ENCODE results near the gene IGLL5. TPM values are rescaled to one million over a fixed set of nuclear protein-coding genes. Genes with fewer than 3 reads are reported as not detected.

Gene IGLL5
- total RNA-seq, 1 donor from 2014 or later = not detected

DNA sequence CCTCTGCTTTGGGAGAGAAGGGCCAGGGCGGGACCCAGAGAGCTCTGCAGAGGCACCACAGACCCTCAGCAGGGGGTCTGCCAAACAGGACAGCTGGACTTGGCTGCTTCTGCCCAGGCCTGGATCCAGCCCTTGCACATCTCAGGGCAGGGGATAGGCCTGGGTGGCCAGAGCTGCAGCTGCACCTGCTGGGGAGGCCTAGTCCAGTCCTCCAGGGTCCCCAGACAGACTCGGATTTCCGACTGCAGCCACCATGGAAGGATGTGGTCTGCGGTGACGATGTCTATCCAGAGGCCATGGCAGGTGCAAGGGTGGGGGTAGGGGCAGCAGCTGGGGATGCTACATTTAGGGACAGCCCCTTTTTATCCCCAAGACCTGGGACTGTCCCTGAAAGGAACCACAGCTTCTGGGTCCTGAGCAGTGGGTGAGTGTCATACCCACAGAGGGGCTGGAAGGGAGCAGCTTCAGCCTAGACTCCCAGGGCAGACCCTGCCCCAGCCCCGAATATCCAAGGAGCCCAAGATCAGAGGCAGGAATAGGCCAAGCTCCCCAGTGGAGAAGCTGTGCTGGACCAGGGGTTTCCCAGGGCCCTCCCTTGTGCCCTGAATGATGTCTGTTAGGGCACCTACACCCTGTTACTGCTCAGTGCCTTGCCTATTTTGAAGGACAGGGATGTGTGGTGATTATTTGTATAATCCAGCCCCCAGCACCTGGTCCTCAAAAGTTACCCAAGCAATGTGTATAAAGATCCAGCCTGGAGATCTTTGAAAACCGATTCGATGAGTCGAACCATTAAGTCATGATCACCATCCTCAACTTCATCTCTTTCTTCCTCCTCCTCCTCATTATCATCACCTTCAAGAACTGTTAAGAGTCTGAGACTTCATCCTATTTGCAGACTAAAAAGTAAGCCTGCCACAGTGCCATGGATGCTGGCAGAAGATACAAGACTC is 2.5 kb upstream of the IGLL5 start:
- Mint-ChIP-seq H3K4me1 (ENCODE audit: unreplicated experiment) (no peaks in the 10 kb centered on the region), H3K27me3 (ENCODE audit: unreplicated experiment) (no peaks in the 10 kb centered on the region), H3K9me3 (ENCODE audit: unreplicated experiment) (no peaks in the 10 kb centered on the region), H3K27ac (ENCODE audit: unreplicated experiment) (no peak overlapping the region), H3K36me3 (ENCODE audit: low read depth, unreplicated experiment) (no peaks in the 10 kb centered on the region), H3K4me3 (ENCODE audit: unreplicated experiment) (no peak overlapping the region)
- DNase-seq (ENCODE audit: low spot score) = no peak
- TF ChIP-seq, protein P1, sequence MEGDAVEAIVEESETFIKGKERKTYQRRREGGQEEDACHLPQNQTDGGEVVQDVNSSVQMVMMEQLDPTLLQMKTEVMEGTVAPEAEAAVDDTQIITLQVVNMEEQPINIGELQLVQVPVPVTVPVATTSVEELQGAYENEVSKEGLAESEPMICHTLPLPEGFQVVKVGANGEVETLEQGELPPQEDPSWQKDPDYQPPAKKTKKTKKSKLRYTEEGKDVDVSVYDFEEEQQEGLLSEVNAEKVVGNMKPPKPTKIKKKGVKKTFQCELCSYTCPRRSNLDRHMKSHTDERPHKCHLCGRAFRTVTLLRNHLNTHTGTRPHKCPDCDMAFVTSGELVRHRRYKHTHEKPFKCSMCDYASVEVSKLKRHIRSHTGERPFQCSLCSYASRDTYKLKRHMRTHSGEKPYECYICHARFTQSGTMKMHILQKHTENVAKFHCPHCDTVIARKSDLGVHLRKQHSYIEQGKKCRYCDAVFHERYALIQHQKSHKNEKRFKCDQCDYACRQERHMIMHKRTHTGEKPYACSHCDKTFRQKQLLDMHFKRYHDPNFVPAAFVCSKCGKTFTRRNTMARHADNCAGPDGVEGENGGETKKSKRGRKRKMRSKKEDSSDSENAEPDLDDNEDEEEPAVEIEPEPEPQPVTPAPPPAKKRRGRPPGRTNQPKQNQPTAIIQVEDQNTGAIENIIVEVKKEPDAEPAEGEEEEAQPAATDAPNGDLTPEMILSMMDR (IDR thresholded peaks at IDR 0.05; ENCODE audit: unreplicated experiment) = no peak

DNA sequence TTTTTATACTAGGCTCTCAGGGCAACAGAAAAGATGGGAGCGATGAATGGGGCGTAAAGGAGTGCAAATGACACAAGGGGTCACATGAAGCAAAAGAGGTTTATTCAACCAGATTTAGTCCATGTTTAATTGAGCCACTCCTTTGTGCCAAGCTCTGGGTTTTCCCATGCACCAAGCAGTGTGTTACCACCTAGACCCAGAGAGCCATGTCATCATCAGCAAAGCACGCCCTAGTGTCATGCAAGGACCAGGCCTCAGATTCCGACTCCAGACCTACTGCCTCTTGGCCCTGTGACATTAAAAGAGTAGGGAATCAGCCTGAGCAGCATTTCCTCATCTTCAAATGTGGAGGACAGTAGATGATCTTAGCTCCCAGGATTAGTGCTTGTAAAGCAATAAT is 1.1 kb upstream of the IGLL5 start:
- TF ChIP-seq, protein P1 (IDR thresholded peaks at IDR 0.05; ENCODE audit: unreplicated experiment) = no peak
- Mint-ChIP-seq H3K27ac (ENCODE audit: unreplicated experiment) (no peak overlapping the region), H3K4me3 (ENCODE audit: unreplicated experiment) (no peak overlapping the region), H3K36me3 (ENCODE audit: low read depth, unreplicated experiment) (no peaks in the 10 kb centered on the region), H3K4me1 (ENCODE audit: unreplicated experiment) (no peaks in the 10 kb centered on the region), H3K9me3 (ENCODE audit: unreplicated experiment) (no peaks in the 10 kb centered on the region), H3K27me3 (ENCODE audit: unreplicated experiment) (no peaks in the 10 kb centered on the region)
- no peak for DNase-seq (ENCODE audit: low spot score)

DNA sequence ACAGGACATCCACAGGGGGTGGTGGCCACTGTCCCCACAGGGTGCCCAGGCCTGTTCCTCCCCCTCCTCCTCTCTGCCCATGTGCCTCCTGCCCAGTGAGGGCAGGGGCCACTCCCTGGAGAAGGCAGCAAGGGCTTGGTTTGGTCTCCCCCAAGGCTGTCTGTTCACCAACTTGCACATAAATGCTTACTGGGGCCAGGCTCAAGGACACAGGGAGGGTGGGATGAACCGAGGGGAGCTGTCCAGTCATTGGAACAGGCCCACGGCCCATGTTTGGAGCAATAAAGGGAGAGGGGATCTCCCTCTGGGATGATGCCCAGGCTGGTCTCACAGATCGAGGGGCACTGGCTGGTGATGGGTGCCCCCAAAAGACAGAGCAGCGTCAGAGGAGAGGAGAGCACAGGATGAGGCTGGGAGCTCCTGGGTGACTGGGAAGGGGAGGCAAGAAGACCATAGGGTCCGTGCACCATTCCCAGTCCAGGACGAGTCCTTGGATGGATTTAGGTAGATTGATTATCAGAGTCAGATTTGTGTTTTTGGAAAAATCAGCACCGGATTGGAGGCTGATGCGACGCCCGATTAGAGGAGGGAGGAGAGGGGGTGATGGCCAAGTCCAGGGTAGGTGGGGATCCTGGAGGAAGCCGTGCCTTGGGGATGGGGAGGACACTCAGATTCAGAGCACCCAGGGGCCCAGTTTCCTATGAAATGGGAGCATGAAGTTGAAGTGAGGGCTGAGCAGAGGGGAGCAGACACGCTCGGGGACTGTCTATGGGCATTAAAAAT is 1.1 kb downstream of the IGLL5 start:
- Mint-ChIP-seq H3K27me3 (ENCODE audit: unreplicated experiment) (peaks cover 3% of the 10 kb centered on the region), H3K4me3 (ENCODE audit: unreplicated experiment) (no peak overlapping the region), H3K36me3 (ENCODE audit: low read depth, unreplicated experiment) (no peaks in the 10 kb centered on the region), H3K27ac (ENCODE audit: unreplicated experiment) (no peak overlapping the region), H3K9me3 (ENCODE audit: unreplicated experiment) (no peaks in the 10 kb centered on the region), H3K4me1 (ENCODE audit: unreplicated experiment) (no peaks in the 10 kb centered on the region)
- TF ChIP-seq, protein P1 (IDR thresholded peaks at IDR 0.05; ENCODE audit: unreplicated experiment) = no peak
- no peak for DNase-seq (ENCODE audit: low spot score)

DNA sequence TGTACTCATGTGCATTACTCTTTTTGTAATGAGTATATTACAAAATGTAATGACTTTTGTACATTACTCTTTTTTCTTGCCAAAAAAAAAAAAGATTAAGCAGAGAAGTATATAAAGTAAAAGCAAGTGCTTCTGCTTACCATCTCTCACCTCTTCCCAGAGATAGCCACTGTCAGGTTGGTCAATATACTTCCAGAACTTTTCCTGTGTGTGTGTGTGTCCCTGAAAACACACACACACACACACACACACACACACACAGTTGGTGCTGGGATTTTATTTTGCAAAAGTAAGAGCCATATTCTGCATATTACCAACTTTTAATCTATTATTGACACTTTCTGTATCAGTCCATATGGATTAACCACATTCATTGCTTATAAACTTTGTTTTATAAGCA is 2.5 kb downstream of the IGLL5 start:
- H3K4me1 Mint-ChIP-seq (ENCODE audit: unreplicated experiment) = no peaks in the 10 kb centered on the region

More for the DNA sequence above, 2.5 kb downstream of the IGLL5 start:
- TF ChIP-seq, protein P1 (IDR thresholded peaks at IDR 0.05; ENCODE audit: unreplicated experiment) = no peak
- no peak for DNase-seq (ENCODE audit: low spot score)
- Mint-ChIP-seq H3K36me3 (ENCODE audit: low read depth, unreplicated experiment) (no peaks in the 10 kb centered on the region), H3K27ac (ENCODE audit: unreplicated experiment) (no peak overlapping the region), H3K27me3 (ENCODE audit: unreplicated experiment) (peaks cover 3% of the 10 kb centered on the region), H3K4me3 (ENCODE audit: unreplicated experiment) (no peak overlapping the region), H3K9me3 (ENCODE audit: unreplicated experiment) (no peaks in the 10 kb centered on the region)

All from endothelial cell (in vitro differentiated cells).